DOHH2 (cell line): ENCODE results near the gene DYDC2.

ENCODE experiments used
- H3F3A ChIP-seq: fragments of 200-600 bp; sonication (generic), shearing (Covaris generic); 2 replicates; pipeline ENCODE4 v1.6.0; 2016; ENCODE audit warnings: antibody characterized with exemption, mild to moderate bottlenecking; ENCODE audit not compliant: control insufficient read depth, insufficient read depth
- H3K27ac ChIP-seq: fragments of 200-600 bp; sonication (generic); 2 replicates; pipeline ENCODE4 v1.5.1; 2014; ENCODE audit warnings: low read depth, mild to moderate bottlenecking, low read length, moderate library complexity
- H3K27me3 ChIP-seq: fragments of 200-600 bp; sonication (generic); 2 replicates; pipeline ENCODE4 v1.6.1; 2014; ENCODE audit warnings: mild to moderate bottlenecking, low read length, mixed read lengths; ENCODE audit not compliant: control insufficient read depth
- H3K36me3 ChIP-seq: fragments of 200-600 bp; sonication (generic); 2 replicates; pipeline ENCODE4 v1.6.1; 2014; ENCODE audit warnings: mild to moderate bottlenecking, low read length, moderate library complexity, mixed read lengths; ENCODE audit not compliant: control insufficient read depth
- H3K4me1 ChIP-seq: fragments of 200-600 bp; sonication (generic); 2 replicates; pipeline ENCODE4 v1.6.1; 2014; ENCODE audit warnings: mild to moderate bottlenecking, low read length, mixed read lengths; ENCODE audit not compliant: control insufficient read depth
- H3K4me2 ChIP-seq: fragments of 200-600 bp; sonication (generic); 2 replicates; pipeline ENCODE4 v1.6.0; 2014; ENCODE audit warnings: mild to moderate bottlenecking, low read length, moderate library complexity
- H3K4me3 ChIP-seq: fragments of 200-600 bp; sonication (generic); 2 replicates; pipeline ENCODE4 v1.5.1; 2014; ENCODE audit warnings: mild to moderate bottlenecking, low read length, mixed read lengths
- H3K79me2 ChIP-seq: fragments of 200-600 bp; sonication (generic); 2 replicates; pipeline ENCODE4 v1.6.1; 2014; ENCODE audit warnings: mild to moderate bottlenecking, low read length, mixed read lengths; ENCODE audit not compliant: control insufficient read depth
- H3K9me2 ChIP-seq: fragments of 200-600 bp; sonication (generic); replicated peaks from 2 replicates; pipeline ENCODE4 v1.6.1; 2014; ENCODE audit warnings: mild to moderate bottlenecking, low read length, mixed read lengths; ENCODE audit not compliant: control insufficient read depth
- H3K9me3 ChIP-seq: fragments of 200-600 bp; sonication (generic); 2 replicates; pipeline ENCODE4 v1.6.1; 2014; ENCODE audit warnings: antibody characterized with exemption, low read length, mixed read lengths; ENCODE audit not compliant: control insufficient read depth, insufficient read depth
- H4K20me1 ChIP-seq: fragments of 200-600 bp; sonication (generic); 2 replicates; pipeline ENCODE4 v1.6.0; 2014; ENCODE audit warnings: low read depth, mild to moderate bottlenecking, antibody characterized with exemption, low read length, moderate library complexity; ENCODE audit not compliant: control insufficient read depth, insufficient read depth
- EZH2phosphoT487 ChIP-seq: fragments of 200-600 bp; sonication (generic); IDR thresholded peaks from 2 replicates; pipeline ENCODE4 v1.6.1; 2017; ENCODE audit warnings: borderline replicate concordance, mild to moderate bottlenecking, antibody characterized with exemption, low read length, moderate library complexity, mixed read lengths
- TF ChIP-seq, protein P1 (sequence below): fragments of 200-600 bp; sonication (generic); IDR thresholded peaks from one replicate; pipeline ENCODE4 v1.5.1; 2014; ENCODE audit warnings: antibody characterized with exemption, mild to moderate bottlenecking, low read depth, low read length; ENCODE audit not compliant: poor library complexity, severe bottlenecking

The DYDC2 gene

DNA sequence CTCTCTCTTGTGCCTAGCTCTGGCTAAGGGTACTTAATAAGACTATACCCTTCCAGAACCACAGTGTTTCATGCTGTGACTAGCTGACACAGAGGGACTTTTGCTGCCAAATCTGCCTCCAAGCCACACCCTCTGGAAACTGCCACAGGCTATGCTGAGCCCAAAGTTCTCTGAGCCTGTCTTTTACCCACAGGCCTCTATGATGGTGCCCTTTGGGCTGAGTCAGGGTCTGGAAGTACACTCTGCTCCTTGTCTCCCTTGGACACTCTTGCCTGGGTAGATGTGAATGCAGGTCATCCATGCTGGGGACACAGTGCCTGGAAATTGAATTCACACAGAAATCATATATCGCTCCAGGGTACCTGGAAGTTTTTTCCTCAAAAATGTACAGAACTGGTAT, 22.6 kb upstream of the DYDC2 start:
- Histone ChIP-seq H3K36me3 (no peaks in the 10 kb centered on the region), H3K9me3 (no peaks in the 10 kb centered on the region), H3K4me2 (no peak overlapping the region), H4K20me1 (no peaks in the 10 kb centered on the region), H3K4me1 (no peaks in the 10 kb centered on the region), H3K4me3 (no peak overlapping the region), H3K27ac (no peak overlapping the region), H3K9me2 (no peaks in the 10 kb centered on the region), H3K27me3 (peaks cover 12% of the 10 kb centered on the region; the same call in 1 of the 2 replicates), H3F3A (no peaks in the 10 kb centered on the region), H3K79me2 (no peaks in the 10 kb centered on the region)
- no peak for TF ChIP-seq EZH2phosphoT487
- TF ChIP-seq, protein P1, sequence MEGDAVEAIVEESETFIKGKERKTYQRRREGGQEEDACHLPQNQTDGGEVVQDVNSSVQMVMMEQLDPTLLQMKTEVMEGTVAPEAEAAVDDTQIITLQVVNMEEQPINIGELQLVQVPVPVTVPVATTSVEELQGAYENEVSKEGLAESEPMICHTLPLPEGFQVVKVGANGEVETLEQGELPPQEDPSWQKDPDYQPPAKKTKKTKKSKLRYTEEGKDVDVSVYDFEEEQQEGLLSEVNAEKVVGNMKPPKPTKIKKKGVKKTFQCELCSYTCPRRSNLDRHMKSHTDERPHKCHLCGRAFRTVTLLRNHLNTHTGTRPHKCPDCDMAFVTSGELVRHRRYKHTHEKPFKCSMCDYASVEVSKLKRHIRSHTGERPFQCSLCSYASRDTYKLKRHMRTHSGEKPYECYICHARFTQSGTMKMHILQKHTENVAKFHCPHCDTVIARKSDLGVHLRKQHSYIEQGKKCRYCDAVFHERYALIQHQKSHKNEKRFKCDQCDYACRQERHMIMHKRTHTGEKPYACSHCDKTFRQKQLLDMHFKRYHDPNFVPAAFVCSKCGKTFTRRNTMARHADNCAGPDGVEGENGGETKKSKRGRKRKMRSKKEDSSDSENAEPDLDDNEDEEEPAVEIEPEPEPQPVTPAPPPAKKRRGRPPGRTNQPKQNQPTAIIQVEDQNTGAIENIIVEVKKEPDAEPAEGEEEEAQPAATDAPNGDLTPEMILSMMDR: no peak

DNA sequence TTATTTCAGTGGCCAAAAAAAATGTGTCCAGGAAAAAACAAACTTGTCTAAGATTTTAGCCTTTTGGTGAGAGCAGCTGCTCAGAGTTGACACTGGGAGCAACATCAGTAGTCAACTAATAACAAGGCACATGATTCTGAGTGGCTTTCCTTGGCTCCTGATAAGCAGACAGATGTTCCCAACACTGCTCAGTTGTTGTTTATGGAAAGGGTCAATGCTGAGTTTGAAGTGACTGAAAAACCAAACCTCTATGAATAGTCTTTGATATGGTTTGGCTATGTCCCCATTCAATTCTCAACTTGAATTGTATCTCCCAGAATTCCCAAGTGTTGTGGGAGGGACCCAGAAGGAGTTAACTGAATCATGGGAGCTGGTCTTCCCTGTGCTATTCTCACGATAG, 12.3 kb upstream of the DYDC2 start:
- no peaks in the 10 kb centered on the region for H3K79me2 ChIP-seq
- H3K4me3 ChIP-seq: no peak overlapping the region
- no peak overlapping the region for H3K4me2 ChIP-seq
- H3K27me3 ChIP-seq: no peaks in the 10 kb centered on the region
- no peaks in the 10 kb centered on the region for H3K36me3 ChIP-seq
- H3K9me3 ChIP-seq: no peaks in the 10 kb centered on the region
- no peaks in the 10 kb centered on the region for H3K4me1 ChIP-seq
- no peak overlapping the region for H3K27ac ChIP-seq
- no peaks in the 10 kb centered on the region for H3F3A ChIP-seq
- no peaks in the 10 kb centered on the region for H4K20me1 ChIP-seq
- no peaks in the 10 kb centered on the region for H3K9me2 ChIP-seq
- no peak for TF ChIP-seq EZH2phosphoT487
- TF ChIP-seq, protein P1: no peak

DNA sequence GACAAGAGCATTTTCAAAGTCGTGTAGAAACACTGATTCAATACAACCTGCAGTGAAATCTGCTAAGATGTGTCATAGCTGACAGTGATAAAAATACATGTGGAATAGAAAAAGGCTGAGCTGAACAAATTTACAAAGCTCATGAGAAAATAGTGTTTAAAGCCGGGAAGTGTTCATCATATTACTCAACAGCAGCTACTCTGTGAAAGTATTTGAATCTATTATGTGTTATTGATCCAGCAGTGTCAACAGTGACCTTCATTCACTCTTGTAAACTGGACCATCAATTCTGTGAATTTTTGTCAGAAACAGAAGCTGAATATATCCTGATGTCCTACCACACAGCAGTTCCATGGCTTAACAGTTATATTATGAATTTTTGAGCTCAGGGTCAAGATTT, 11.7 kb upstream of the DYDC2 start:
- H3K27ac ChIP-seq: no peak overlapping the region
- H3K4me2 ChIP-seq: no peak overlapping the region
- H3F3A ChIP-seq: no peaks in the 10 kb centered on the region
- H4K20me1 ChIP-seq: no peaks in the 10 kb centered on the region
- H3K4me1 ChIP-seq: no peaks in the 10 kb centered on the region
- H3K9me2 ChIP-seq: no peaks in the 10 kb centered on the region
- no peaks in the 10 kb centered on the region for H3K27me3 ChIP-seq
- no peaks in the 10 kb centered on the region for H3K9me3 ChIP-seq
- no peaks in the 10 kb centered on the region for H3K36me3 ChIP-seq
- TF ChIP-seq, protein P1: no peak
- TF ChIP-seq EZH2phosphoT487: no peak
- no peak overlapping the region for H3K4me3 ChIP-seq
- no peaks in the 10 kb centered on the region for H3K79me2 ChIP-seq

DNA sequence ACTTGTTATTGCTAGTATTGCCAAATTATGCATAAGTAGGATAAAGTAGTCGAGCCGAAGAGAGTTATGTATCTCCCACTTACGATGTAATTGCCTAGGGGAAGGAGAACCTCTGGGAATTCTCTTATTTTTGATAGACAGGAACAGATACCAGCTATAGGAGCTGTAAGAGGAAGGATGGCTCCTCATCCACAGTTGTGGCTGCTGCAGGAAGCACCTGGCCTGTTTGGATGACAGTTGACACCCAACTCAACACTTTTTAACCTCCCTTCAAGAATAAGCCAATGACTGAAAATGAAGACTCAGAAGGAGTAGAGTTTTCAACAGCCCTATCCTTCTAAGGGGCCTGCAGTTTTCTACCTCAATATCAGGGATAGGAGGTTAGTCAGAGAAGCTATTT, 6.3 kb upstream of the DYDC2 start:
- Histone ChIP-seq H3K79me2 (no peaks in the 10 kb centered on the region), H3K27ac (no peak overlapping the region), H3K27me3 (no peaks in the 10 kb centered on the region), H3K9me2 (no peaks in the 10 kb centered on the region), H3F3A (no peaks in the 10 kb centered on the region), H3K4me1 (no peaks in the 10 kb centered on the region), H3K36me3 (no peaks in the 10 kb centered on the region), H3K4me2 (no peak overlapping the region), H3K9me3 (no peaks in the 10 kb centered on the region), H4K20me1 (no peaks in the 10 kb centered on the region), H3K4me3 (no peak overlapping the region)
- TF ChIP-seq EZH2phosphoT487: no peak
- TF ChIP-seq, protein P1: no peak
